Uterus (tissue), 2 donors: ENCODE results near the gene QKI.

Source experiments
- POLR2A ChIP-seq, 2 donors: fragments of 450-650 bp; IDR thresholded peaks; one replicate each; pipeline ENCODE4 v1.6.1; 2016; ENCODE audit warnings: antibody characterized with exemption in 2 of 2, mild to moderate bottlenecking in 1 of 2, moderate library complexity in 1 of 2
- TF ChIP-seq, protein P1 (sequence below), 4 experiments: fragments of 200-600 bp in 2 of 4; fragments of 450-650 bp in 2 of 4; sonication (generic) in 2 of 4; IDR thresholded peaks; one replicate each; pipeline ENCODE4 v1.5.1; 2016 to 2019; ENCODE audit warnings: antibody characterized with exemption in 4 of 4, mild to moderate bottlenecking in 2 of 4, moderate library complexity in 1 of 4

DNA sequence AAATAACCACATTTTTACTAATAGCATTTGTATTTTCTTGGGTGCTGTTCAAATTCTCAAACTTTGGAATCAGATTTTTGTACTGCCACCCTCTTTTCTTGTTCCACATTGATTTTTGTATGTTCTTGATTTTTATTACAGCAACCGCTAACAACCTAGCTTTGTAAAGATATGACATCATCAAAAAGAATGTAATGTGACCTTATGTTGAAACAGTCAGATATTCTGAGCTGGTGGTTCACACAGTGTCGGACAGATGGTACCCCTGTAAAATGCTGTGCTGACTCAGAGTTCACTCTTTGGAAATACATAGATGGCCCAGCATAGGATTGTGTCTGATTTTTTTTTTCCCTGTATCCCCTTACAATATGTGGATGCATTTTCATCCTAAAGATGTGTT is 118.9 kb downstream of the QKI start:
- TF ChIP-seq POLR2A (IDR thresholded peaks at IDR 0.05) = no peak
- TF ChIP-seq, protein P1, sequence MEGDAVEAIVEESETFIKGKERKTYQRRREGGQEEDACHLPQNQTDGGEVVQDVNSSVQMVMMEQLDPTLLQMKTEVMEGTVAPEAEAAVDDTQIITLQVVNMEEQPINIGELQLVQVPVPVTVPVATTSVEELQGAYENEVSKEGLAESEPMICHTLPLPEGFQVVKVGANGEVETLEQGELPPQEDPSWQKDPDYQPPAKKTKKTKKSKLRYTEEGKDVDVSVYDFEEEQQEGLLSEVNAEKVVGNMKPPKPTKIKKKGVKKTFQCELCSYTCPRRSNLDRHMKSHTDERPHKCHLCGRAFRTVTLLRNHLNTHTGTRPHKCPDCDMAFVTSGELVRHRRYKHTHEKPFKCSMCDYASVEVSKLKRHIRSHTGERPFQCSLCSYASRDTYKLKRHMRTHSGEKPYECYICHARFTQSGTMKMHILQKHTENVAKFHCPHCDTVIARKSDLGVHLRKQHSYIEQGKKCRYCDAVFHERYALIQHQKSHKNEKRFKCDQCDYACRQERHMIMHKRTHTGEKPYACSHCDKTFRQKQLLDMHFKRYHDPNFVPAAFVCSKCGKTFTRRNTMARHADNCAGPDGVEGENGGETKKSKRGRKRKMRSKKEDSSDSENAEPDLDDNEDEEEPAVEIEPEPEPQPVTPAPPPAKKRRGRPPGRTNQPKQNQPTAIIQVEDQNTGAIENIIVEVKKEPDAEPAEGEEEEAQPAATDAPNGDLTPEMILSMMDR (IDR thresholded peaks at IDR 0.05) = no peak
